DOHH2 (cell line): ENCODE measurements around the gene KAT8.

Experiments
- EZH2phosphoT487 ChIP-seq: fragments of 200-600 bp; sonication (generic); IDR thresholded peaks from 2 replicates; pipeline ENCODE4 v1.6.1; 2017; ENCODE audit warnings: borderline replicate concordance, mild to moderate bottlenecking, antibody characterized with exemption, low read length, moderate library complexity, mixed read lengths
- TF ChIP-seq, protein P1 (sequence below): fragments of 200-600 bp; sonication (generic); IDR thresholded peaks from one replicate; pipeline ENCODE4 v1.5.1; 2014; ENCODE audit warnings: antibody characterized with exemption, mild to moderate bottlenecking, low read depth, low read length; ENCODE audit not compliant: poor library complexity, severe bottlenecking

- TF ChIP-seq, protein P1, sequence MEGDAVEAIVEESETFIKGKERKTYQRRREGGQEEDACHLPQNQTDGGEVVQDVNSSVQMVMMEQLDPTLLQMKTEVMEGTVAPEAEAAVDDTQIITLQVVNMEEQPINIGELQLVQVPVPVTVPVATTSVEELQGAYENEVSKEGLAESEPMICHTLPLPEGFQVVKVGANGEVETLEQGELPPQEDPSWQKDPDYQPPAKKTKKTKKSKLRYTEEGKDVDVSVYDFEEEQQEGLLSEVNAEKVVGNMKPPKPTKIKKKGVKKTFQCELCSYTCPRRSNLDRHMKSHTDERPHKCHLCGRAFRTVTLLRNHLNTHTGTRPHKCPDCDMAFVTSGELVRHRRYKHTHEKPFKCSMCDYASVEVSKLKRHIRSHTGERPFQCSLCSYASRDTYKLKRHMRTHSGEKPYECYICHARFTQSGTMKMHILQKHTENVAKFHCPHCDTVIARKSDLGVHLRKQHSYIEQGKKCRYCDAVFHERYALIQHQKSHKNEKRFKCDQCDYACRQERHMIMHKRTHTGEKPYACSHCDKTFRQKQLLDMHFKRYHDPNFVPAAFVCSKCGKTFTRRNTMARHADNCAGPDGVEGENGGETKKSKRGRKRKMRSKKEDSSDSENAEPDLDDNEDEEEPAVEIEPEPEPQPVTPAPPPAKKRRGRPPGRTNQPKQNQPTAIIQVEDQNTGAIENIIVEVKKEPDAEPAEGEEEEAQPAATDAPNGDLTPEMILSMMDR, result no peak
- TF ChIP-seq EZH2phosphoT487, result no peak
Measured at GRCh38 chr16:31108035-31108793, 9.2 kb upstream of the KAT8 start, which contains the start of gene BCKDK.
